Dermis blood vessel endothelial cell (primary cell): Measurements from ENCODE around the gene PLCXD1. TPM values are rescaled to one million over a fixed set of nuclear protein-coding genes. Genes with fewer than 3 reads are reported as not detected.

Source experiments
- DNase-seq: peaks from one replicate; pipeline ENCODE4 v3.0.0; 2010
- total RNA-seq: library from RNA; depleted of rRNA; stranded (reverse); fragments of >200 nt; gene quantifications from 2 replicates; pipeline ENCODE4 v1.2.3, GENCODE V29; 2014

PLCXD1 gene
- total RNA-seq, 1 donor from 2014 or later = 5.1 TPM

GRCh38 chrX:351736-352135, 70.6 kb downstream of the PLCXD1 start:
- DNase-seq = no peak

- no peak for DNase-seq
Observed at GRCh38 chrX:352181-352580, 71.0 kb downstream of the PLCXD1 start.

DNA sequence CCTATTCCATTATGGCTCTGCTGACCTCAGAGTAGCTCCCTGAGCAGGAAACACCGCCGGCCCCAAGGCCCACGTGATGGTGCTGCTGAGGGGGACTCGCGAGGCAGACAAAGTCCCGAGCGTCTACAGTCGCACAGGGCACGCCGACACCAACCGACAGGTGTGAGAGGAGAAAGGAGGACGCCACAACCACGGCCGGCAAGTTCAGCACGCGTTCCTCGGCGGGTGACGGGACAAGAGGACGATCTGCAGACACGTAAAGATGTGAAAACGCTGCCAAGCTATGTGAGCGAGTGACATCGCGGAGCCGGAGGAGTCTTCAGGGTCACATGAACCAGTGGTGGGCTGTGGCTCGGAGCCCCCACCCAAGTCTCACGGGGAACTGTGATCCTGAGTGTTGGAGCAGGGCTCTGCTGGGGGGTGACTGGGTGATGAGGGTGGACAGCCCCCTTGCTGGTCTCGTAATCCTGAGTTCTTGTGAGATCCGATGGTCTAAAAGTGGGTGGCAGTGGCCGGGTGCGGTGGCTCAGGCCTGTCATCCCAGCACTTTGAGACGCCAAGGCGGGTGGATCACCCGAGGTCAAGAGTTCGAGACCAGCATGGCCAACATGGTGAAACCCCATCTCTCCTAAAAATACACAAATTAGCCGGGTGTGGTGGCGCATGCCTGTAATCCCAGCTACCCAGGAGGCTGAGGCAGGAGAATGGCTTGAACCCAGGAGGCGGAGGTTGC, 71.6 kb downstream of the PLCXD1 start:
- no peak for DNase-seq

Other genes starting within 250 kb of the PLCXD1 start
- 31.7 and 49.9 TPM in 2 replicates for gene GTPBP6, start 37.4 kb downstream of the PLCXD1 start, total RNA-seq
- 13.5 and 16.3 TPM in 2 replicates for gene PPP2R3B, start 105.5 kb downstream of the PLCXD1 start, total RNA-seq